Lung microvascular endothelial cell (primary cell): ENCODE results near the gene ZNF135. TPM values are rescaled to one million over a fixed set of nuclear protein-coding genes. Genes with fewer than 3 reads are reported as not detected.

ENCODE experiments used
- DNase-seq, 2 donors: peaks; one replicate each; pipeline versions ENCODE4 v3.0.0 to v3.0.0-alpha.2; 2010; ENCODE audit warnings: low read depth in 2 of 2
- total RNA-seq: library from RNA; depleted of rRNA; stranded (reverse); fragments of >200 nt; gene quantifications from 2 replicates; pipeline ENCODE4 v1.2.1, GENCODE V29; 2014

The ZNF135 gene
- total RNA-seq, 1 donor from 2014 or later, result 2.8 TPM

DNA sequence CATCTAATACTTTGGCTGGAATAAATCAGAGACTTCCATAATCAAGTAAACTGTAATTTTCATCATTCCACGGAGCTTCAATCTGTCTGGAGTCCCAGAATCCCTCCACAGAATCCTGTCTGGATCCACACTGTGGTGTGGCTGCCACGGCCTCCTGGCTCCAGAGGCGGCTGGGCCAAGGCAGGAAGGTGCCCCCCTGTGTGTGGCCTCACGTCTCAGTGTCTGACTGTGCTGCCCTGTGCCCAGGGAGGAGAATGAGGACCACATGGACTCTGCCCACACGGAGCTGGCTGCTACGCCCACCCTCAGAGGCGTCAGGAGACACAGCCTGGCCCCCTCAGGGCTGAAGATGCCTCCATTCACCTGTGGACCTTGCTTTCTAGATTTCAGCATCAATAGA lies 12.2 kb upstream of the ZNF135 start:
- no peak for DNase-seq

DNA sequence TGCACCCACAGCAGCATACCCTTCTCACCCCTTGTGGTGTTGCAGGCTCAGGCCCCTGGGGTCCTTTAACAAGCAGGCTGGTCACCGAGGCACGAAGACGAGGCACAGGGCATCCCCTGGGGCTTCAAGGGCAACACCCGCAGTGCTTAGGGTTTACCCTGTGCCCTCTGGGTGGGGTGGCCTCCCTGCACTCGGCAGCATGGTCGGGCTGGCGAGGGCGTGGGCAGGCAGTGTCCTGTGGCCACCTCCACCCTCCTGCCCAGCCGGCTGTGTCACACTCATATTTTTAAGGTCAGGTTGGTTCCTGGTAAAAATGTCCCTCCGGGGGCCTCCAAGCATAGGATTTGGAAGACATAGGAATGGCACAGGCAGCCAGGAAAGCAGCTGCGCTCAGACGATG lies 11.4 kb upstream of the ZNF135 start:
- DNase-seq, result no peak

DNA sequence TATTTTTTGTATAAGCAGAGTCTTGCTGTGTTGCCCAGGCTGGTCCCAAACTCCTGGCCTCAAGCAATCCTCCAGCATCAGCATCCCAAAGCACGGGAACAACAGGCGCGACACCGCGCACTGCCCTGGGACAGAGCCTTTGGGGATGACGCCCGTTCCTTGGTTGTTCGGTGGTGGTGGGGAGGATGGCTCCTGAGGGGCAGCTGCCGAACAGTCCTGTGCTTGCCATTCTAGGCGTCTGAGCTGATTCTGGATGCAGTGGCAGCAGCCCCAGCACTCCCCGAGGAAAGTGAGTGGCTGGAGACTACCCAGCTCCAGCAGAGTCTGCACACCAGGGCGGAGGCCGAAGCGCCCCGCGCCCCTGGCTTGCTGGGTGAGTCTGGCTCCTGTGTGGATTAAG lies 6.8 kb upstream of the ZNF135 start:
- no peak for DNase-seq

DNA sequence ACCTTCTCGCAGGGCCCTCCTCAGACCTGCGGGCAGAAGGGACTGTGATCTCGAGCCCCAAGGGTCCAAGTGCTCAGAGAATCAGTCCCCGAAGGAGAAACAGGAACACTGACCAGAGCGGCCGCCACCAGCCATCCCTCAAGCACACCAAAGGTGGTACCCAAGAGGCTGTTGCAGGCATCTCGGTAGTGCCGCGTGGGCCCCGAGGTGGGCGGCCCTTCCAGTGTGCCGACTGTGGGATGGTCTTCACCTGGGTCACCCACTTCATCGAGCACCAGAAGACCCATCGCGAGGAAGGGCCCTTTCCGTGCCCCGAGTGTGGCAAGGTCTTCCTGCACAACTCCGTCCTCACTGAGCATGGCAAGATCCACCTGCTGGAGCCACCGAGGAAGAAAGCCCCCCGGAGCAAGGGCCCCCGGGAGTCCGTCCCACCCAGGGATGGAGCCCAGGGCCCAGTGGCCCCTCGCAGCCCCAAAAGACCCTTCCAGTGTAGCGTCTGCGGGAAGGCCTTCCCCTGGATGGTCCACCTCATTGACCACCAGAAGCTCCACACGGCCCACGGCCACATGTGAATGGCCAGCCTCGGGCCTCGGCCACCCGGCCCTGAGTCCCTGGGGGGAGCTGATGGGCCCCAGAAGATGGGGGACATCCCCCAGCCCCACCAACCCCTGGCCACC lies 5.5 kb upstream of the ZNF135 start:
- no peak for DNase-seq

DNA sequence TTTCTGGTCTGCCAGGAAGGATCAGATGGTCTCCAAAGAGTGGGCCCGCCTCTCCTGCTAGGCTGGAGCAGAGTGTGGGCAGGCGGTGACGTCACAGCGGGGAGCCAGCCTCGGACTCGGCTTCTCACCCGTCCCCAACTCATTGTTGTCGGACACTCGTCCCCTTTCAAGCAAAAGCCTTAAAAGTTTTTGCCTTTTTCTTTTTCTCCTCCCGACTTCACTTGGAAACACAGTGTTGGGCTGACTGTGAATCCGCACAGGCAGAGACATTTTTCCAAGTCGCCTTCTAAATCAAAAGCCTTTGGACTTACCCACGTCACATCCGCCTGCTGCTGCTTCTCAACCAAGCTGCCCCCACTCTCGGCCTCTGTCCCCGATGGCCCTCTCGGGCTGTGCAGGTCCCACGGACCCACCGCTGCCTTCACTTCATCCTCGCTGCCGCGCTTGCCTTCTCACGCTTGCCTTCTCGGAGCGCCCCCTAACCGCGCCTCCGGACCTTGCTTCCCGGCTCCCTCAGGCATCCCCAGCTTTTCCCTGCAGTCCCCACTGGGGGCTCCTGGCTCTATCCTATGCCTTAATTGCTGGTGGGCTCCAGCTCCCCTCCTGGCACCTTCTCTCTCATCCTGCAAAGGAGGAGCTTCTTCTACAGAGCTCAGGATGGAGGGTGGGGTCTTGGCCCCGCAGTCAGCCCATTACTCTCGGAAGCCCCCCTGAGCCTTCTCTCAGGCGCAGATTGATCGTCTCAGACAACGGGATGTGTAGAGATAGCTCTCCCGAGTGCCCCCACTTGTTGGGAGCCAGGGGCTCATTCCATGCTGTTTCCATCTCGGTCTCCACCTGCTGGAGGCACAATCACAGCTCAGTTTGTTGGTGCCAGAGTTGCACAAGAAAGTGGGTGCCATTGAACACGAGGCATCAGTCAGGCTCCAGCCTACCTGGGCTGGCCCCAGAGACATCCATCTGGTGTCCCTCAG lies 3.9 kb upstream of the ZNF135 start:
- peak in 1 of 2 donors; percentile 25 for DNase-seq

DNA sequence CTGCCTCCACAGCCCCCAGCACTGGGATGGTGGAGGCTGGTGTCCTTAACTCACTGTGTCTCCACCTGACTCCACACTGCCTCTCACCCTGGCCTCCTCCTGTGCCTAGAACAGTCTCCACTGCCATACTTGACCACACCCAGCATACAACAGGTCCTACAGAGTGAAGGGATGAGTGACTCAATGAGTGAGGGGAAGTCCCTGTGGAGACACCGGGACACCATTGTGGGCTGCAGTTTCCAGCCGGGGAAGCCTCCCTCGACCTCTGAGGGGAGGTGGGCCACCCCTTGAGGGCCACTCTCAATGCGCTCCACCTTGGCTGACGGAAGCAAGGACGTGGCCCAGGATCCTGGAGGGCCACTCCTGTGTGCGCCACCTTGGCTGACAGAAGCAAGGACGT lies 2.8 kb upstream of the ZNF135 start:
- no peak for DNase-seq

DNA sequence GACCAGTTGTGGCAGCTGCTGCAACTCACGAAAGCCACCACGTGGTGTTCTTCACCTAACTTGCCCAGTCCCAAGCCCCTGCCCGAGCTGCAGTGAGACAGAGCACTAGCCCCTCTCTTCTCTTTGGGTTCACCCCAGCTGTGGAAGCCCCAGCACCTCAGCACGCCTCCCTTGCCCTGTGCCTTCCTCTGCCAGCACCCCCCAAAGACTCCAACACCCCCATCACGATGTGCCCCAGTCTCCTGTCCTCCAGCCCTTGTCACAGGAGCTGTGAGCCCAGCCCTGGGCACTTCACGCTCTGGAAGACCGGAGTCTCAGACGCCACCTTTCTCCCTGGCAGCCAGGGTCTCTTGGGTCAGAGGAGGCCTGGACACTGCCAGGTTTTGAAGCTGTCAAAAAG lies 2.2 kb upstream of the ZNF135 start:
- DNase-seq, result no peak

DNA sequence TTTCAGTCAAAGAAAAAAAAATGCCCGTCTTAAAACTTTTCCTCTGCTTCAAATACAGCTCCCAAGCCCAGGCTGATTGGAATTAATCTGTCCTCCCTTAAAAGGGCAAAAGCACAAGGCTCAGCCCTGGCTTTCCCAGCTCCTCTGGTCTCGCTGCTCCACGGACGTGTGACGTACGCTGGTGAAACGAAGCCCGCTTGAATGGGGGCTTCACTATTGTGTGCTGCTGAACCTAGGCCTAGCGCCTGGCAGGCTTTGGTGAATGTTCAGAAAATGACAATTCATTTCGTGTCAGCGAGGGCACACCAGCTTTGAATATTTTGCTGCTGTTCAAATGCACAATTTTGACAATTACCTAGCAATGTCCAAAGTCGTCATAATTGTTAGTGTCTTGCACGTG lies 615 bp upstream of the ZNF135 start:
- DNase-seq, result no peak

DNA sequence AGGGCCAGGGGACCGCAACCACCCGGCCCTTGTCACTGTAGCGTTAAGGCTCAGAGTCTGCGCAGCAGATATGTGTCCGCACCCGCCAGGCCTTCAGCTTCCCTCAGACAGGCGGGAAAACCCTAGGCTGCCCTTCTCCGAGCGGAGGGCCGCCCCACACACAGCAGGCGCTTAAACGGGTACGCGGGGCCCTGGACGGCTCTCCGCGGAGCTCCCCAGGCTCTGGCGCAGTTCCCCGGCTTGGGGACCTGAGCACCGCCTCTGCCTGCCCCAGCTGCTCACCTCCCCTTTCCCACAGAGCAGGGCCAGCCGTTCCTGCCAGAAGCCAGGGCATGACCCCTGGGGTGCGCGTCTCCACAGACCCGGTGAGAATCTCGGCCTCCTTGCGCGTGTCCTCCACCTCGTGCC lies 593 bp downstream of the ZNF135 start:
- DNase-seq, result no peak

DNA sequence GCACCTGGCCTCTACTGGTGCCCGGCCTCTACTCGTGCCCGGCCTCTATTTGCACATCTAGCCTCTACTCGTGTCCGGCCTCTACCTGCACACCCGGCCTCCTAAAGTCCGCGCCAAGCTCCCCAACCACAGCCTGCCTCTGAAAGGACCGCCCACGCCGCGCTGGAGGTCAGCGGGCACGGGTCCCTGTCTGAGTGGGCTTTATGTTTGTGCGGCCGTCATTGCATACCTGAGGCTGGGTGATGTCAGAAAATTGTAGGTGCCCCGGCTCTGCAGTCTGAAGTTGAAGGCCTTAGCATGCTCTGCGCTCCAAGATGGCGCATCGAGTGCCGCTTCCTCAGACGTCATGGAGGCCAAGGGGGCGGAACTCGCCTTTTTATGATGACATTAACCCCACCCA lies 1.1 kb downstream of the ZNF135 start:
- DNase-seq, result no peak

DNA sequence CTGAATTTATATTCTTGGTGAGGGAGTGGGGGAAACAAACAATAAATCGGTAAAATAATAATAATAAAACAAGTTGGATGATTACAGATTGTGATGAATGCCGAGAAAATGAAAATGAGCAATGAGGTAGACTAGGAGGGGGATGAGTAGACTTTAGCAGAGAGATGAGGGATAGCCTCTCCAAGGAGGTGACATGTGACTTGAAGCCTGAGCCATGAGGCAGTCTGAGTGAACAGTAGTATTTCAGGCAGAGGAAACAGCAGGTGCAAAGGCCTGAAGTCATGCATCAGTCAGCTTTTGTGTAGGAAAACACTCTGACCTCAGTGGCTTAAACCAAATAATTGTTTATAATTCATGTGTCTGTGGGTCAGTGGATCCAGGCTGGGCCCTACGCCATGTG lies 4.6 kb downstream of the ZNF135 start:
- DNase-seq, result no peak

DNA sequence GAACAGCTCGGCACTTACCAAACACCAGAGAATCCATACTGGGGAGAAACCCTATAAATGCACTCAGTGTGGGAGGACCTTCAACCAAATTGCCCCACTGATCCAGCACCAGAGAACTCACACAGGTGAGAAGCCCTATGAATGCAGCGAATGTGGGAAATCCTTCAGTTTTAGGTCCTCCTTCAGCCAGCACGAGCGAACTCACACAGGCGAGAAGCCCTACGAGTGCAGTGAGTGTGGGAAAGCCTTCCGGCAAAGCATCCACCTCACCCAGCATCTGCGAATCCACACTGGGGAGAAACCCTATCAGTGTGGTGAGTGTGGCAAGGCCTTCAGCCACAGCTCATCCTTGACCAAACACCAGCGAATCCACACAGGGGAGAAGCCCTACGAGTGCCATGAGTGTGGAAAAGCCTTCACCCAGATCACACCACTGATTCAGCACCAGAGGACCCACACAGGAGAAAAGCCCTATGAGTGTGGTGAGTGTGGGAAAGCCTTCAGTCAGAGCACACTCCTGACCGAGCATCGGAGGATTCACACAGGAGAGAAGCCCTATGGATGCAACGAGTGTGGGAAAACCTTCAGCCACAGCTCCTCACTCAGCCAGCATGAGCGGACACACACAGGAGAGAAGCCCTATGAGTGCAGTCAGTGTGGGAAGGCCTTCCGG lies 8.3 kb downstream of the ZNF135 start:
- no peak for DNase-seq

DNA sequence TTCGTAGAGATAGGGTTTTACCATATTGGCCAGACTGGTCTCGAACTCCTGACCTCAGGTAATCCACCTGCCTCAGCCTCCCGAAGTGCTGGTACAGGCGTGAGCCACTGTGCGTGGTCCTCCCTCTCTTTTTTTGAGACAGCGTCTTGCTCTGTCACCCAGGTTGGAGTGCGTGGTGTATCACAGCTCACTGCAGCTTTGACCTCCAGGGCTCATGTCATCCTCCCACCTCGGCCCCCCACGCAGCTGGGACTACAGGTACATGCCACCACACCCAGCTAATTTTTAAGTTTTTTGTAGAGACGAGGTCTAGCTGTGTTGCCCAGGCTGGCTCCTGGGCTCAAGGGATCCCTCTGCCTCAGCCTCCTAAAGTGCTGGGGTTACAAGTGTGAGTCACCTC lies 20.7 kb downstream of the ZNF135 start:
- no peak for DNase-seq

DNA sequence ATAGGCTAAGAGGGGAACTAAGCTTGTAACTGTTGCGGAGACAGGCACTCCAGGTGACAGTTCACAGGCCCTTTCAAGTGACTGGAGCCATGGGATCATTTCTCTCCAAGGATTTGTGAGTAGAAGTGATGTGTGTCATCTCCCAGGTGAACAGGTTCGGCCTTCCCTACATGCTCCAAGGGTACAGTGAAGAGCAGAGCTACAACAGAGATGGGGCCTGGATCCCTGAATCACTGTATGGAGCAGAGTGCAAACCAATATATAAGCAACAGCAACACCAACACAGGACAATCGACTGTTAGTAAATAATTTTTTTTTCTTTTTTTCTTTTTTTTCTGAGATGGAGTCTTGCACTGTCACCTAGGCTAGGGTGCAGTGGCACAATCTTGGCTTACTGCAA lies 23.9 kb downstream of the ZNF135 start:
- no peak for DNase-seq

DNA sequence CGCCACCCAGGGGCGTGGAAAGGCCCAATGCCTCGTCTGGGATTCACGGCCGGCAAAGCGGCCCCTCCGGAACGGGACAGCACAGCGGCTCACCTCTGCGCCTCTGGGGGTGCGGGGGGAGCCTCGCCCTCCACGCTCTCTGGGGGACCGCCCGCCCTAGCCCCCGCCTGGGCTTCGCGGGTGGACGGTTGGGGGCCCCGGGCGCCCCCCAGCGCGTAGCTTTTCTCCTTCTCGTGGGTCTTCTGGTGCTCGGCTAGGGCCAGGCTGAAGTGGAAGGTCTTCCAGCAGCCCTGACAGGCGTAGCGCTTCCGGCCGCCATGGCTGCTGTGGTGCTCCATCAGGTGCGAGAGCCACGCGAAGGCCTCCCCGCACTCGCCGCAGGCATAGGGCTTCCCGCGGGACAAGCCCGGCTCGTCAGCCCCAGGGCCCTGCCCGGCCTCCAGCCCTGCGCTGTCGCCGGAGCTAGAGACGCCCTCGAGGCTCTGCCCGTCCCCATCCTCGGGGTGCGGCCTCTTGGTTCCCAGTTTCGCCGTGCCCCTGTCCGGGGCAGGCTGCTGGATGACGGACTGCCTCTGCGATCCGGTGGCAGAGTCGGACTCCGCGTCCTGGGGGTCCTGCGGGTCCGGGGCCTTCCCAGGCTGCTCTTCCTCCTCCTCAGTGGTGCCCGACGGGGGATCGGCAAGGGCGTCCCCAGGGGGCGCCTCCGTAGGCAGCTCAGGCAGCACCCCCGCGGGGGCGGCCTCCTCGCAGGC lies 25.7 kb downstream of the ZNF135 start:
- no peak for DNase-seq

DNA sequence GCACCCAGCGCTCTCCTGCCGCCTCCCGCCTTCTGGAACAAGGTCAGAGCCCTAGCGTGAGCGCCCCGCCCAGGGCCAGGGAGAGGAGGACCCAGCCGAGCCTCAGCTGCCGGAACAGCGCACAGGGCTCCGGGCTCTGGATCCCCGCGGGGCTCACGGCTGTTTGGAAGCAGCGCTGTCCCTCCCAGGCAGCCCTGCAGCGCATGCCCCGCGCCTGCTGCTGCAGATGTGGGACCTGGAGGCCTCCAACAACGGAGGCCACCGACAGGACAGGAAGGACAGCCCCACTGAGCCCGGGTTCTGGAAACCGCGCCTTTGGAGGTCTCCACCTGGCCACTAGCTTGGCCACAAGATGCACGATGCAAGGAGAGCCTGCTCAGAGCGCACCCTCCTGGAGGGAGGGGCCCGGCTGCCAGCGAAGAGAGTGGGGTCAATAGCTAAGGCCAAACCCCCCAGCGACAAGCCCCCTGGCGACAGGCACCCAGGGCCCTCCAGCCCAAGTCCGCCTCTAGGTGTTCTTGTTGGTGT lies 26.3 kb downstream of the ZNF135 start:
- DNase-seq, result no peak

DNA sequence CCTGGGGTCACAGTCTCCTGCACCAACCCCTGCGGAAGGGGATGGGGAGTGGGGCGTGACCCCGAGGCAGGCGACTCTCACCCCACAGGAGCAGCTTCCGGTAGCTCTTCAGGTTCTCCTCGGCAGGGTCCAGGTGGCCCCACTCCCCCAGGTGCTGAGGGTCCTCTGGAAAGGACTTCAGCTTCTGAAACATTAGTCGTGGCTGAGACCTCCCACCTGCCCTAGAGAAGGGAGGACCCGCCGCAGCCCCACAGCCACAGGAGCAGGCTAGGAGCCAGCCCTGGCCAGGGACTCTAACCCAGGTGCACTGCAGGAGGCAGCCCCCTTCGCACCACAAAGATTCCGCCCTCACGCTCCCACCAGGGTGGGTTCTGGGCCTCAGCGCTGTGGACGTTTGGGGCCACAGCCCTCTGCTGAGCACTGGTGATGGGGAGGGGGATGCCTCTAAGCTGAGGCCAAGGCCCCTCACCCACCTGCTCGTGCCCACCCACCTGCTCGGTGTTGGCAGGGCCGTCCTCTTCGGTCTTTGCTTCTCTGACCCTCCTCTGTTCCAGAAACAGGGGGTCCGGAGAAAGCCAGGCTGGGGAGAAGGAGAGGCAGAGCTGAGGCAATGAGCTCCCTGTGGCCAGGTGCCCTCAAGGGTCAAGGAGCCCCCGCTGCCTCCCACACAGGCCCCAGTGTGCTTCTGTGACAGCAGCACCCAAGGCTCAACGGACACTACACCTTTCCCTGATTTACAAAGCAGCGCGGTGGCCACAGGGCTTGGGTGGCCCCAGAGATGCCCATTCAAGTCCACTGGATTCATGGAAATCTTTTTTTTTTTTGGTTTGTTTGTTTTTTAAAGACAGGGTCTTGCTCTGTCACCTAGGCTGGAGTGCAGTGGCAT lies 28.0 kb downstream of the ZNF135 start:
- no peak for DNase-seq

DNA sequence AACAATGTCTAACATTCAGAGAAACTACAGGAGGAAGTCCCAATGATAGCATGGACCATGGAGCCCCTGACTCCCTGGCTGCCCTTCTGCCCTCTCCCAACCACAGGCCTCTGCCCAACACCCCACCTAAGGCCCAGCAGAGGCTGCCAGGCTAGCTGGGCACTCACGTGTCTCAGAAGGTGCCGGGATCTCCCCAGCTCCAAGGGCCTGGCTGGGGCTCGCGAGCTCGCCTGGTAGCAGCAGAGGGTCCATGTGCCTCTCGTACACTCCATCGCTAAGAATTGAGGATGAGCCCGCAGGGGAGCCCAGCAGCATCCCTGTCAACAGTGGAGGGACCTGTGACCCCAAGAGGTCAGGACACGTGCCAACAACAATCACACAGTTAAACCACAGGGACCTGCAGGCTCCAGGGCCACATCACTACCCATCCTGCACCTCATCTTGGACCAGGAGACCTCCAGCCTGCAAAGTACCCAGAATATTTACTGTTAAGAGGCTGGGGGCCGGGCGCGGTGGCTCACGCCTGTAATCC lies 29.5 kb downstream of the ZNF135 start:
- no peak for DNase-seq

DNA sequence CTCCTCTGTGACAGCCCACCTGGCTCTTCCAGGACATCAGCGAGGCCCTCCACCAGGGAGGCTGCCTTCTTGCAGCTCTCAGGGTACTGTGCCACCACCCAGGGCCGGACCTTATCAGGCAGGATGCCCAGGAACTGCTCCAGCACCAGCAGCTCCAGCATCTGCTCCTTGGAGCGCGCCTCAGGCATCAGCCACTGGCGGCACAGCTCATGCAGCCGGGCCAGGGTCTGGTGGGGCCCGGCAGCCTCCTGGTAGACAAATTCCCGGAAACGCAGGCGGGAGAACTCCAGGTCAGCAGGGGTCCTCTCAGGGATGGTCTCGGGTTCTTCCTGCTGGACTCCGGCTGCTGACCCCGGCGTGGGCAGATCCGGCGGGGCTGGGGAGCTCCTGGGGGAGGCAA lies 30.8 kb downstream of the ZNF135 start:
- DNase-seq, result no peak
